Activated naive CD8-positive, alpha-beta T cell treated with anti-CD3 and anti-CD28 coated beads, Interleukin-2, amount 10 ng/mL, durations not matched to agents 7 days and 5 days (primary cell): ENCODE data around the gene DCTN2. TPM values are rescaled to one million over a fixed set of nuclear protein-coding genes. Genes with fewer than 3 reads are reported as not detected.

ENCODE experiments used
- ATAC-seq: fragments of 150-1000 bp; cut with Tn5 transposase; one replicate; pipeline ENCODE4 v1.10.0; 2021; ENCODE audit warnings: low read depth, moderate library complexity
- POLR2A ChIA-PET: fragments of 350-600 bp; sonication (Branson Sonifier 250); formaldehyde crosslinking; loops from one replicate; lab custom pipeline; 2021; ENCODE audit warnings: antibody characterized with exemption; lab: Charles Lee
- DNase-seq: peaks from one replicate; pipeline ENCODE4 v3.0.0; 2021
- H3K27ac Mint-ChIP-seq: one replicate; pipeline ENCODE4 v1.8.0; 2022; ENCODE audit warnings: mild to moderate bottlenecking, mixed read lengths
- H3K27me3 Mint-ChIP-seq: one replicate; pipeline ENCODE4 v1.8.0; 2022; ENCODE audit warnings: mild to moderate bottlenecking, moderate library complexity, mixed read lengths
- H3K36me3 Mint-ChIP-seq: one replicate; pipeline ENCODE4 v1.8.0; 2021; ENCODE audit warnings: mild to moderate bottlenecking, mixed read lengths
- H3K4me1 Mint-ChIP-seq: one replicate; pipeline ENCODE4 v1.8.0; 2021; ENCODE audit warnings: mixed read lengths
- H3K4me3 Mint-ChIP-seq: one replicate; pipeline ENCODE4 v1.8.0; 2022; ENCODE audit warnings: mild to moderate bottlenecking, moderate library complexity, mixed read lengths
- H3K9me3 Mint-ChIP-seq: one replicate; pipeline ENCODE4 v1.8.0; 2021; ENCODE audit warnings: mixed read lengths
- total RNA-seq, 2 experiments: library from RNA; stranded (reverse); gene quantifications; one replicate each; pipeline ENCODE4 v1.2.3, GENCODE V29; 2021

Gene DCTN2
- total RNA-seq, 2 experiments from 2014 or later, result 81.0 to 84.4 TPM

GRCh38 chr12:57491393-57492280 lies 55.4 kb downstream of the DCTN2 start:
- ATAC-seq (no peak), DNase-seq (no peak)
- peaks cover 31% of the 10 kb centered on the region for H3K4me1 Mint-ChIP-seq
- peak overlapping the region; percentile 45 for H3K27ac Mint-ChIP-seq
- no peaks in the 10 kb centered on the region for H3K27me3 Mint-ChIP-seq
- H3K4me3 Mint-ChIP-seq, result no peak overlapping the region
- POLR2A ChIA-PET, result interaction anchor here (0.7 to 4.3 kb wide), 4 partner anchors 12 to 37 kb away, joined by 3 to 24 read pairs (median 4); partner anchors contain the start of genes ARHGAP9 and DDIT3
- no peaks in the 10 kb centered on the region for H3K9me3 Mint-ChIP-seq
- peaks cover 36% of the 10 kb centered on the region for H3K36me3 Mint-ChIP-seq

- no peaks in the 10 kb centered on the region for H3K27me3 Mint-ChIP-seq
- ATAC-seq, result no peak
- no peaks in the 10 kb centered on the region for H3K9me3 Mint-ChIP-seq
- POLR2A ChIA-PET, result interaction anchor here (1.0 to 4.3 kb wide), 3 partner anchors 10 to 56 kb away, joined by 4 to 24 read pairs (median 6); partner anchors contain the start of genes DCTN2 and DDIT3
- peak overlapping the region; percentile 25 for H3K27ac Mint-ChIP-seq
- no peak overlapping the region for H3K4me3 Mint-ChIP-seq
- H3K4me1 Mint-ChIP-seq, result peaks cover 29% of the 10 kb centered on the region
- H3K36me3 Mint-ChIP-seq, result peaks cover 34% of the 10 kb centered on the region
- no peak for DNase-seq
Observed at GRCh38 chr12:57490126-57490525, 56.9 kb downstream of the DCTN2 start.

DNA sequence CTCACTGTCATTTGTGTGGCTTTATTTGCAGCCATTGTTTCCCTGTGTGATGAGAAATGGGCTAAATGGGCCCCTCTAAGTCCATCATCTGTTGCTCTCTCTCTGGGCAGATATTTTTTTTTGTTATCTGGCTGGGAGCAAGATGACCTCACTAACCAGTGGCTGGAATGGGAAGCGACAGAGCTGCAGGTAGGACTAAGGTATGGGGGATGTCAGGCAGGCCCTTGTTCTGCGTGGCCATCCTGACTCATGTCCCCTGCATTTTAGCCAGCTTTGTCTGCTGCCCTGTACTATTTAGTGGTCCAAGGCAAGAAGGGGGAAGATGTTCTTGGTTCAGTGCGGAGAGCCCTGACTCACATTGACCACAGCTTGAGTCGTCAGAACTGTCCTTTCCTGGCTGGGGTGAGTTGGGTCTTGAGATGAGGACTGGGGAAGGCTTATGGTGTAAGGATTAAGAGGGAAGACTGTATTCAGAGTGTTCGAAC lies 57.8 kb downstream of the DCTN2 start:
- H3K9me3 Mint-ChIP-seq, result no peaks in the 10 kb centered on the region
- ATAC-seq, result no peak
- H3K4me3 Mint-ChIP-seq, result peak overlapping the region; percentile 94
- no peak for DNase-seq
- peaks cover 29% of the 10 kb centered on the region for H3K4me1 Mint-ChIP-seq
- H3K36me3 Mint-ChIP-seq, result peaks cover 32% of the 10 kb centered on the region
- POLR2A ChIA-PET, result interaction anchor here (0.7 to 4.3 kb wide), 5 partner anchors 9 to 57 kb away, joined by 3 to 24 read pairs (median 6); partner anchors contain the start of genes DCTN2 and DDIT3
- H3K27me3 Mint-ChIP-seq, result no peaks in the 10 kb centered on the region
- H3K27ac Mint-ChIP-seq, result peak overlapping the region; percentile 95

DNA sequence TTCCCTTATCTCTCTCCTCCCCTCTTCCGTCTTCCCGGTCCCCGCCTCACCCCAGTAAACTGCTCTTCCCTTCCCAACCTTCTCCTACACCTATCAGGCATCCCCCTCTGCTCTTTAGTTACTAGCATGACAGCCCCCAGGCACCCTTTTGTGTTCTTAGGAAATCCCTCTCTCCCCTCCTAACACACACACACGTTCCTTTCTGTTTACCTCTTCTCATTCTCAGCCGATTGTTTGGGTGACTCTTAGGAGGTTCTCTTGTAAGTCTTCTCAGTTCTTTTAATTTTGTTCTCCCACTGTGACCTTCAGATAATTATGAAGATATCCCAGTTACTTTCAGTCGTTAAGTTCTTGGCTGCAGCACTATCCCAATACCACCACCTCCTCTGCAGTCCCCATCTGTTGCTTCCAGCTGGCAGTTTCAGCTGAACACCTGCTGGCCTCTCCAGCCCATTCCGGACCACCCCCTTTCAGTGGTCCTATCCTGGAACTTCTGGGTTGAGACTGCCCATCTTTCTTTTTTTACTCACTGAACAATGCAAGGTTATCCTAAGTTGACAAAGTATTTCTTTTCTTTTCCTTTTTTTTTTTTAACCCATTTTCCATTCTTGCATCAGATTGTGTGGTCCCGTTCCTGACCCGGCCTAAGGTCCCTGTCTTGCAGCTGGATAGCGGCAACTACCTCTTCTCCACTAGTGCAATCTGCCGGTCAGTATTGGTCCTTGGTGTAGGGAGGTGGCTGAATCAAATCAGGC lies 58.4 kb downstream of the DCTN2 start:
- Mint-ChIP-seq H3K4me3 (peak overlapping the region; percentile 94), H3K27ac (peak overlapping the region; percentile 95), H3K9me3 (no peaks in the 10 kb centered on the region), H3K27me3 (no peaks in the 10 kb centered on the region), H3K4me1 (peaks cover 29% of the 10 kb centered on the region), H3K36me3 (peaks cover 29% of the 10 kb centered on the region)
- POLR2A ChIA-PET, result interaction anchor here (0.7 to 4.3 kb wide), 7 partner anchors 8 to 58 kb away, joined by 3 to 24 read pairs (median 4); partner anchors contain the start of genes DCTN2 and DDIT3
- ATAC-seq, result no peak
- no peak for DNase-seq

- H3K27ac Mint-ChIP-seq, result peak within 1 kb of the TSS; percentile 95
- POLR2A ChIA-PET, result interaction anchor here (0.7 to 4.3 kb wide), 7 partner anchors 10 to 59 kb away, joined by 3 to 24 read pairs (median 4); partner anchors contain the start of genes DCTN2 and DDIT3
- peaks cover 27% of the 10 kb centered on the region for H3K36me3 Mint-ChIP-seq
- H3K27me3 Mint-ChIP-seq, result no peaks in the 10 kb centered on the region
- peak within 1 kb of the TSS; percentile 94 for H3K4me3 Mint-ChIP-seq
- H3K9me3 Mint-ChIP-seq, result no peaks in the 10 kb centered on the region
- H3K4me1 Mint-ChIP-seq, result peaks cover 31% of the 10 kb centered on the region
- DNase-seq (peak; percentile 87), ATAC-seq (peak; percentile 96)
Observed at GRCh38 chr12:57487597-57488401, 59.2 kb downstream of the DCTN2 start, which contains the start of gene MARS1. MARS1 (plus strand) TSS chr12:57488068; CDS start chr12:57488091, 23 bp downstream.

- peak overlapping the region; percentile 95 for H3K27ac Mint-ChIP-seq
- no peaks in the 10 kb centered on the region for H3K9me3 Mint-ChIP-seq
- H3K36me3 Mint-ChIP-seq, result peaks cover 22% of the 10 kb centered on the region
- POLR2A ChIA-PET, result interaction anchor here (0.7 to 2.6 kb wide), 4 partner anchors 8 to 33 kb away, joined by 3 to 12 read pairs (median 3); partner anchors contain the start of gene DDIT3
- ATAC-seq, result no peak
- H3K4me3 Mint-ChIP-seq, result peak overlapping the region; percentile 94
- no peaks in the 10 kb centered on the region for H3K27me3 Mint-ChIP-seq
- peaks cover 28% of the 10 kb centered on the region for H3K4me1 Mint-ChIP-seq
- no peak for DNase-seq
Observed at GRCh38 chr12:57487055-57487596, 59.9 kb downstream of the DCTN2 start.

- no peak for ATAC-seq
- peaks cover 16% of the 10 kb centered on the region for H3K36me3 Mint-ChIP-seq
- POLR2A ChIA-PET, result no interaction called here
- no peaks in the 10 kb centered on the region for H3K9me3 Mint-ChIP-seq
- no peak overlapping the region for H3K4me3 Mint-ChIP-seq
- no peak for DNase-seq
- H3K4me1 Mint-ChIP-seq, result peaks cover 36% of the 10 kb centered on the region
- no peak overlapping the region for H3K27ac Mint-ChIP-seq
- H3K27me3 Mint-ChIP-seq, result no peaks in the 10 kb centered on the region
Observed at GRCh38 chr12:57485695-57486094, 61.3 kb downstream of the DCTN2 start.

DNA sequence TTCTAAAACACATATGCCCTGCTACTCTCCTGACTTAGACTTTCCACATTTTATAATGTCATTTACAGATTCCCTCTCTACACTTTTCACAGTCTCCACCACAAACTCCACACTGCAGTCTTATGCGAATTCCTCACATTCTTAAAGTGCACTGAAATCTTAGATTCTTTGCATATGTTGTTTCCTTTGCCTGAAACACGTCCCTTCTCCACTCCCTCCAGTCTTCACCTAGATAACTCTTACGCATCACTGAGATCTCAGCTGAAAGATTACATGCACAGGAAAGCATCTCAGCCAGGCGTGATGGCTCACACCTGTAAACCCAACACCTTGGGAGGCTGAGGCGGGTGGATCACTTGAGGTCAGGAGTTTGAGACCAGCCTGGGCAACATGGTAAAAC lies 63.5 kb downstream of the DCTN2 start:
- peaks cover 3% of the 10 kb centered on the region for H3K36me3 Mint-ChIP-seq
- H3K9me3 Mint-ChIP-seq, result no peaks in the 10 kb centered on the region
- DNase-seq, result no peak
- peaks cover 36% of the 10 kb centered on the region for H3K4me1 Mint-ChIP-seq
- POLR2A ChIA-PET, result interaction anchor here (0.6 kb wide), 1 partner anchor 732 kb away, joined by 3 read pairs; the partner anchor contains the start of gene PRIM1
- ATAC-seq, result no peak
- H3K4me3 Mint-ChIP-seq, result no peak overlapping the region
- H3K27ac Mint-ChIP-seq, result peak overlapping the region; percentile 26
- H3K27me3 Mint-ChIP-seq, result no peaks in the 10 kb centered on the region

- no peak for ATAC-seq
- no peak for DNase-seq
- Mint-ChIP-seq H3K9me3 (no peaks in the 10 kb centered on the region), H3K36me3 (peaks cover 8% of the 10 kb centered on the region), H3K4me3 (no peak overlapping the region), H3K4me1 (peaks cover 38% of the 10 kb centered on the region), H3K27ac (peak overlapping the region; percentile 88), H3K27me3 (no peaks in the 10 kb centered on the region)
- POLR2A ChIA-PET, result interaction anchor here (1.1 to 6.5 kb wide), 2 partner anchors 33 to 37 kb away, joined by 3 to 94 read pairs; partner anchors contain the start of gene DDIT3
Observed at GRCh38 chr12:57481671-57482070, 65.3 kb downstream of the DCTN2 start.
